MCF 10A (cell line): Measurements from ENCODE around the gene TOP1. TPM values are rescaled to one million over a fixed set of nuclear protein-coding genes. Genes with fewer than 3 reads are reported as not detected.

Experiments used
- BruUV-seq: library from RNA; stranded (reverse); fragments of 400-500 nt; replicated peaks from 2 replicates; lab custom pipeline; 2021; lab: Mats Ljungman, UMichigan
- CTCF ChIA-PET: fragments of 300-600 bp; sonication (Branson Sonifier 250); formaldehyde crosslinking; extraction: SDS; loops from one replicate; lab custom pipeline; 2021; ENCODE audit warnings: antibody characterized with exemption, inconsistent platforms; lab: Yijun Ruan, JAX
- POLR2A ChIA-PET: fragments of 300-600, 350-650 bp; sonication (Branson Sonifier 250); formaldehyde crosslinking; extraction: SDS; loops from one replicate; lab custom pipeline; 2020; ENCODE audit warnings: antibody characterized with exemption, inconsistent platforms; lab: Yijun Ruan, JAX
- DNase-seq: peaks from one replicate; pipeline ENCODE4 v3.0.0-alpha.2; 2018; ENCODE audit not compliant: unreplicated experiment
- H3K27ac Mint-ChIP-seq: one replicate; pipeline ENCODE4 v1.8.0; 2022; ENCODE audit warnings: mild to moderate bottlenecking, low read depth, mixed read lengths; ENCODE audit not compliant: unreplicated experiment
- H3K27me3 Mint-ChIP-seq: one replicate; pipeline ENCODE4 v1.8.0; 2022; ENCODE audit warnings: mixed read lengths; ENCODE audit not compliant: insufficient read depth, unreplicated experiment
- H3K36me3 Mint-ChIP-seq: one replicate; pipeline ENCODE4 v1.8.0; 2022; ENCODE audit warnings: mild to moderate bottlenecking, moderate library complexity, mixed read lengths; ENCODE audit not compliant: insufficient read depth, unreplicated experiment
- H3K4me1 Mint-ChIP-seq: one replicate; pipeline ENCODE4 v1.8.0; 2022; ENCODE audit warnings: mixed read lengths; ENCODE audit not compliant: insufficient read depth, unreplicated experiment
- H3K4me3 Mint-ChIP-seq: one replicate; pipeline ENCODE4 v1.8.0; 2022; ENCODE audit warnings: mild to moderate bottlenecking, moderate library complexity, mixed read lengths; ENCODE audit not compliant: unreplicated experiment
- H3K9me3 Mint-ChIP-seq: one replicate; pipeline ENCODE4 v1.8.0; 2022; ENCODE audit warnings: mixed read lengths; ENCODE audit not compliant: unreplicated experiment
- CTCF ChIP-seq: fragments of 200-600 bp; IDR thresholded peaks from one replicate; pipeline ENCODE4 v1.8.0; 2022; ENCODE audit warnings: antibody characterized with exemption, mild to moderate bottlenecking; ENCODE audit not compliant: unreplicated experiment
- intact Hi-C: fragments of 100-400 bp; cut with micrococcal nuclease; formaldehyde crosslinking; loops from 2 replicates; pipeline ENCODE4 v1.14.1; 2022
- total RNA-seq: library from RNA; stranded (reverse); gene quantifications from 2 replicates; pipeline ENCODE4 v1.2.3, GENCODE V29; 2022

Gene TOP1
- total RNA-seq, 1 experiment from 2014 or later: 174 TPM

GRCh38 chr20:41065716-41066115 is 37.1 kb downstream of the TOP1 start:
- intact Hi-C loops: no loop called here
- Mint-ChIP-seq H3K9me3 (no peaks in the 10 kb centered on the region), H3K4me3 (no peak overlapping the region), H3K27ac (peak overlapping the region; percentile 25), H3K4me1 (peaks cover 22% of the 10 kb centered on the region), H3K27me3 (no peaks in the 10 kb centered on the region), H3K36me3 (peaks cover 70% of the 10 kb centered on the region)
- DNase-seq: no peak
- ChIA-PET CTCF (interaction anchor here (0.6 to 4.0 kb wide), 6 partner anchors 10 to 103 kb away, joined by 3 to 19 read pairs (median 4); no protein-coding TSS in a partner anchor), POLR2A (interaction anchor here (0.6 to 1.4 kb wide), 4 partner anchors 14 to 927 kb away, joined by 3 to 6 read pairs (median 4); no protein-coding TSS in a partner anchor)
- BruUV-seq: no TSS peak
- no peak for TF ChIP-seq CTCF

- H3K4me3 Mint-ChIP-seq: no peak overlapping the region
- H3K27me3 Mint-ChIP-seq: no peaks in the 10 kb centered on the region
- no peak overlapping the region for H3K27ac Mint-ChIP-seq
- no peak for DNase-seq
- intact Hi-C loops: no loop called here
- ChIA-PET CTCF (interaction anchor here (0.7 to 4.0 kb wide), 12 partner anchors 9 to 271 kb away, joined by 3 to 19 read pairs (median 4); no protein-coding TSS in a partner anchor), POLR2A (interaction anchor here (1.0 to 2.7 kb wide), 4 partner anchors 8 to 37 kb away, joined by 4 to 17 read pairs (median 4); no protein-coding TSS in a partner anchor)
- H3K36me3 Mint-ChIP-seq: peaks cover 53% of the 10 kb centered on the region
- TF ChIP-seq CTCF: no peak
- peaks cover 23% of the 10 kb centered on the region for H3K4me1 Mint-ChIP-seq
- no peaks in the 10 kb centered on the region for H3K9me3 Mint-ChIP-seq
- BruUV-seq: no TSS peak
Measured at GRCh38 chr20:41068806-41069205, 40.2 kb downstream of the TOP1 start.

DNA sequence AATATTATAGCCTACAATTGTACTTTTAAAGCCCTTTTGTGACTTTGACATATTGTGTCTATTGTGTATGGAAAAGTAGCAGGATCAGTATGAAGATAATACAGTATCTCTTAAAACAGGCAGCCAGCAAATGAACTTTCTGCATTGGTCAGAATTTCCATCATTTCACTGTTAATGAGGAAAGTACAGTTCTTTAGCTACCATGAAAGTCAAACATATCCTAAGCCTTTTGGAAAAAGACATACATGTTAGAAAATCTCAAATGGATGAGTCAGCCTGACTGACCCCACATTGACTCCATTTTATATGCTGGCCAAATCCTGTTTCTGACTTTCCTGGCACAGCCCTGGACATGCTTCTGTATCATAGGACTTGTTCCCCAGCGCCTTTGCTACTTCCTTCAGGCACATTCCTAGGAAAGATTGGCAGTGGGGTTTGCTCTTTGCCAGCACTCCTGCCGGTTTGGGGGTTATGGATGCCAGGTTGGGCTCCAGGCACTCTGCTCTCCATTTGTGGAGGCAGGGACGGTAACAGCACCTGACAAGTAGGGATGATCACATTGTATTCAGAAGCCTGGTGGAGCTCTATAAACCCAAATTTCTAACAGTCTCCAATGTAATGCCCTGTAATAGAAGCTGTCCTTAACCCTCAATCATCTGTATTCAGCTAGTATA is 43.7 kb downstream of the TOP1 start:
- intact Hi-C loops: no loop called here
- ChIA-PET CTCF (interaction anchor here (0.6 to 12.5 kb wide), 12 partner anchors 10 to 456 kb away, joined by 3 to 248 read pairs (median 4); no protein-coding TSS in a partner anchor), POLR2A (interaction anchor here (0.5 to 3.7 kb wide), 15 partner anchors 9 to 248 kb away, joined by 3 to 24 read pairs (median 5); partner anchors contain the start of gene TOP1)
- Mint-ChIP-seq H3K9me3 (no peaks in the 10 kb centered on the region), H3K36me3 (peaks cover 38% of the 10 kb centered on the region), H3K4me1 (peaks cover 27% of the 10 kb centered on the region), H3K27me3 (no peaks in the 10 kb centered on the region), H3K27ac (peak overlapping the region; percentile 43), H3K4me3 (no peak overlapping the region)
- DNase-seq: peak; percentile 82
- TF ChIP-seq CTCF: no peak
- BruUV-seq: no TSS peak

DNA sequence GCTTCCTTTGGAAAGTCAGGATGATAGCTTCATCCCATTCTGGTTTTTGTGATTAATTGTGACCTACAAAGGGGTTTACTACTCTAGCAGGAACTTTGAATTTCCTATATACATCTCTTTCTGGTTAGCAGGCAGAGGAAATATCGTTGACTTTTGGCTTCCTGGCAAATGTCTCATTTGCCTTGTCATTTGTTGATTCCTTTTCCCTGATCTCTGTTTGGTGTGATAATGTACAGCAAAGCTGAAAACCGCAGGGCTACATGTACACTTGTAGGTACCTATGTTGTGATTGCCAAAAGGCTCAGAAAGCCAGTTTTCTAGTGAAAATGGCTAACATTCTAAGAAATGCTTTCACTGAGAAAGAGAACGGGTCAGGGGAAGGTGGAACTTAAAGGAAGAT is 44.3 kb downstream of the TOP1 start:
- peaks cover 32% of the 10 kb centered on the region for H3K4me1 Mint-ChIP-seq
- intact Hi-C loops: no loop called here
- DNase-seq: no peak
- H3K27ac Mint-ChIP-seq: peak overlapping the region; percentile 43
- no peak for TF ChIP-seq CTCF
- H3K27me3 Mint-ChIP-seq: no peaks in the 10 kb centered on the region
- H3K9me3 Mint-ChIP-seq: no peaks in the 10 kb centered on the region
- ChIA-PET CTCF (interaction anchor here (0.6 to 12.5 kb wide), 16 partner anchors 10 to 274 kb away, joined by 3 to 248 read pairs (median 5); no protein-coding TSS in a partner anchor), POLR2A (interaction anchor here (0.5 to 3.7 kb wide), 16 partner anchors 9 to 247 kb away, joined by 3 to 24 read pairs (median 5); partner anchors contain the start of gene TOP1)
- BruUV-seq: no TSS peak
- no peak overlapping the region for H3K4me3 Mint-ChIP-seq
- peaks cover 39% of the 10 kb centered on the region for H3K36me3 Mint-ChIP-seq
